ENCODE measurements around the gene HTR3A.

GRCh38 chr11:113986351-113987140 is 11.6 kb downstream of the HTR3A start:
- TF ChIP-seq, protein P1, sequence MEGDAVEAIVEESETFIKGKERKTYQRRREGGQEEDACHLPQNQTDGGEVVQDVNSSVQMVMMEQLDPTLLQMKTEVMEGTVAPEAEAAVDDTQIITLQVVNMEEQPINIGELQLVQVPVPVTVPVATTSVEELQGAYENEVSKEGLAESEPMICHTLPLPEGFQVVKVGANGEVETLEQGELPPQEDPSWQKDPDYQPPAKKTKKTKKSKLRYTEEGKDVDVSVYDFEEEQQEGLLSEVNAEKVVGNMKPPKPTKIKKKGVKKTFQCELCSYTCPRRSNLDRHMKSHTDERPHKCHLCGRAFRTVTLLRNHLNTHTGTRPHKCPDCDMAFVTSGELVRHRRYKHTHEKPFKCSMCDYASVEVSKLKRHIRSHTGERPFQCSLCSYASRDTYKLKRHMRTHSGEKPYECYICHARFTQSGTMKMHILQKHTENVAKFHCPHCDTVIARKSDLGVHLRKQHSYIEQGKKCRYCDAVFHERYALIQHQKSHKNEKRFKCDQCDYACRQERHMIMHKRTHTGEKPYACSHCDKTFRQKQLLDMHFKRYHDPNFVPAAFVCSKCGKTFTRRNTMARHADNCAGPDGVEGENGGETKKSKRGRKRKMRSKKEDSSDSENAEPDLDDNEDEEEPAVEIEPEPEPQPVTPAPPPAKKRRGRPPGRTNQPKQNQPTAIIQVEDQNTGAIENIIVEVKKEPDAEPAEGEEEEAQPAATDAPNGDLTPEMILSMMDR (conservative IDR thresholded peaks at IDR 0.05; ENCODE audit: low read length), result no peak
- no peak for TF ChIP-seq EZH2phosphoT487 (IDR thresholded peaks at IDR 0.05; ENCODE audit: borderline replicate concordance)

All from Loucy (cell line).